ENCODE data around the gene MRPL23.

The MRPL23 gene

DNA sequence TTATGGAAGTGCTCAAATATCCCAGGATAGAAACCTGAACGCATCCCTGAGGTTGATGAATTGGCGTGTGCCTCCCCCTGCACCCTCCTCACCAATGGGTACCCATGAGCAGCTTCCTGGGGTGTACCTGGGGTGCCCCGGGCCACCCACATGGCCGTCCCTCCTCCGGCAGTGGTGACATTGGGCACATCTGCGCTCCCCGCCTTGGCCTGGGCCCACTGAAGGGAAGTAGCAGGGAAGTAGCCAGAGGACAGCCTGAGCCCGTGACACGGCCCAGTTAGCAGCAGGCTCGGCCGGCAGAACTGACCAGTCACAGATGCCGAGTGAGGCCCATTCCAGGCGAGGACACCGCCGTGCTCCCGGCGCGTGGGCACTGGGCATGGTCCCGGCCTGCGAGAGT lies 16.7 kb downstream of the MRPL23 start (continued):
- no peak for TF ChIP-seq TSHZ2 (CRISPR knock-in tag; IDR thresholded peaks at IDR 0.05)
- no peak for TF ChIP-seq SNAI2 (CRISPR knock-in tag; IDR thresholded peaks at IDR 0.05)
- TF ChIP-seq ZC3H10 (CRISPR knock-in tag; IDR thresholded peaks at IDR 0.05), result no peak

- TF ChIP-seq TSHZ2 (CRISPR knock-in tag; IDR thresholded peaks at IDR 0.05), result no peak
- no peak for TF ChIP-seq TCF4 (CRISPR knock-in tag; IDR thresholded peaks at IDR 0.05; ENCODE audit: borderline replicate concordance)
- TF ChIP-seq TOX (CRISPR knock-in tag; IDR thresholded peaks at IDR 0.05; ENCODE audit: borderline replicate concordance), result no peak
- TF ChIP-seq ZFP30 (CRISPR knock-in tag; IDR thresholded peaks at IDR 0.05), result no peak
- TF ChIP-seq, protein P1, sequence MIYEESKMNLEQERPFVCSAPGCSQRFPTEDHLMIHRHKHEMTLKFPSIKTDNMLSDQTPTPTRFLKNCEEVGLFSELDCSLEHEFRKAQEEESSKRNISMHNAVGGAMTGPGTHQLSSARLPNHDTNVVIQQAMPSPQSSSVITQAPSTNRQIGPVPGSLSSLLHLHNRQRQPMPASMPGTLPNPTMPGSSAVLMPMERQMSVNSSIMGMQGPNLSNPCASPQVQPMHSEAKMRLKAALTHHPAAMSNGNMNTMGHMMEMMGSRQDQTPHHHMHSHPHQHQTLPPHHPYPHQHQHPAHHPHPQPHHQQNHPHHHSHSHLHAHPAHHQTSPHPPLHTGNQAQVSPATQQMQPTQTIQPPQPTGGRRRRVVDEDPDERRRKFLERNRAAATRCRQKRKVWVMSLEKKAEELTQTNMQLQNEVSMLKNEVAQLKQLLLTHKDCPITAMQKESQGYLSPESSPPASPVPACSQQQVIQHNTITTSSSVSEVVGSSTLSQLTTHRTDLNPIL (CRISPR knock-in tag; IDR thresholded peaks at IDR 0.05; ENCODE audit: low read depth), result no peak
- no peak for ATAC-seq
Observed at GRCh38 chr11:1964348-1964747, 17.2 kb downstream of the MRPL23 start.

GRCh38 chr11:1964955-1965354 lies 17.8 kb downstream of the MRPL23 start:
- no peak for ATAC-seq
- TF ChIP-seq ESRRG (CRISPR knock-in tag; IDR thresholded peaks at IDR 0.05) (no peak), ZNF8 (CRISPR knock-in tag; IDR thresholded peaks at IDR 0.05) (no peak), ZFP3 (CRISPR knock-in tag; IDR thresholded peaks at IDR 0.05) (no peak), POU6F1 (CRISPR knock-in tag; IDR thresholded peaks at IDR 0.05; ENCODE audit: borderline replicate concordance, low read depth) (no peak)

- ATAC-seq, result no peak
- TF ChIP-seq ZFP30 (CRISPR knock-in tag; IDR thresholded peaks at IDR 0.05) (no peak), PATZ1 (CRISPR knock-in tag; IDR thresholded peaks at IDR 0.05; ENCODE audit: borderline replicate concordance) (no peak), ZC3H10 (CRISPR knock-in tag; IDR thresholded peaks at IDR 0.05) (no peak), SNAI2 (CRISPR knock-in tag; IDR thresholded peaks at IDR 0.05) (no peak), TSHZ2 (CRISPR knock-in tag; IDR thresholded peaks at IDR 0.05) (no peak), PPARA (CRISPR knock-in tag; IDR thresholded peaks at IDR 0.05; ENCODE audit: borderline replicate concordance) (no peak), TOX (CRISPR knock-in tag; IDR thresholded peaks at IDR 0.05; ENCODE audit: borderline replicate concordance) (no peak), BACH2 (CRISPR knock-in tag; IDR thresholded peaks at IDR 0.05; ENCODE audit: borderline replicate concordance) (no peak), ZNF565 (CRISPR knock-in tag; conservative IDR thresholded peaks at IDR 0.05; ENCODE audit: low read depth) (no peak), POU6F1 (CRISPR knock-in tag; IDR thresholded peaks at IDR 0.05; ENCODE audit: borderline replicate concordance, low read depth) (no peak)
- TF ChIP-seq, protein P2, sequence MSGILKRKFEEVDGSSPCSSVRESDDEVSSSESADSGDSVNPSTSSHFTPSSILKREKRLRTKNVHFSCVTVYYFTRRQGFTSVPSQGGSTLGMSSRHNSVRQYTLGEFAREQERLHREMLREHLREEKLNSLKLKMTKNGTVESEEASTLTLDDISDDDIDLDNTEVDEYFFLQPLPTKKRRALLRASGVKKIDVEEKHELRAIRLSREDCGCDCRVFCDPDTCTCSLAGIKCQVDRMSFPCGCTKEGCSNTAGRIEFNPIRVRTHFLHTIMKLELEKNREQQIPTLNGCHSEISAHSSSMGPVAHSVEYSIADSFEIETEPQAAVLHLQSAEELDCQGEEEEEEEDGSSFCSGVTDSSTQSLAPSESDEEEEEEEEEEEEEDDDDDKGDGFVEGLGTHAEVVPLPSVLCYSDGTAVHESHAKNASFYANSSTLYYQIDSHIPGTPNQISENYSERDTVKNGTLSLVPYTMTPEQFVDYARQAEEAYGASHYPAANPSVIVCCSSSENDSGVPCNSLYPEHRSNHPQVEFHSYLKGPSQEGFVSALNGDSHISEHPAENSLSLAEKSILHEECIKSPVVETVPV (CRISPR knock-in tag; IDR thresholded peaks at IDR 0.05), result no peak
- TF ChIP-seq, protein P1 (CRISPR knock-in tag; IDR thresholded peaks at IDR 0.05; ENCODE audit: low read depth), result no peak
Observed at GRCh38 chr11:1966531-1966930, 19.4 kb downstream of the MRPL23 start.

All from SK-N-SH treated with all-trans-retinoic acid at 6 μM for 48 hours (cell line).